ENCODE results near the gene DENND1C.
"Not testable (repeated sequence)": the region's sequence is repeated elsewhere in the genome, so short reads cannot be mapped to it uniquely, and the experiment has no call there.

DENND1C gene

GRCh38 chr19:6514089-6514488, 32.5 kb upstream of the DENND1C start:
- no peak overlapping the region for H3K4me3 ChIP-seq (ENCODE audit: low read length, poor library complexity, severe bottlenecking)
- no peak overlapping the region for H3K9ac ChIP-seq (ENCODE audit: low read depth, low read length, poor library complexity, severe bottlenecking)
- H3K36me3 ChIP-seq (ENCODE audit: insufficient read depth, low read length): no peaks in the 10 kb centered on the region
- H3F3A ChIP-seq (ENCODE audit: low read depth): no peaks in the 10 kb centered on the region
- no peaks in the 10 kb centered on the region for H3K27me3 ChIP-seq (ENCODE audit: insufficient read depth, low read length, poor library complexity, severe bottlenecking)
- H3K79me2 ChIP-seq (ENCODE audit: insufficient read depth, low read length): no peaks in the 10 kb centered on the region
- no peak overlapping the region for H3K4me2 ChIP-seq (ENCODE audit: low read depth, low read length, poor library complexity, severe bottlenecking)
- H3K4me1 ChIP-seq (ENCODE audit: insufficient read depth, low read length, poor library complexity, severe bottlenecking): peaks cover 17% of the 10 kb centered on the region
- no peaks in the 10 kb centered on the region for H3K9me2 ChIP-seq (replicated peaks; ENCODE audit: low read depth, low read length)
- no peak overlapping the region for H2AFZ ChIP-seq (ENCODE audit: low read length)
- H3K9me3 ChIP-seq (ENCODE audit: insufficient read depth, low read depth, low read length): no peaks in the 10 kb centered on the region
- TF ChIP-seq CTCF (conservative IDR thresholded peaks at IDR 0.05; ENCODE audit: low read length): no peak
- no peak for TF ChIP-seq EZH2phosphoT487 (IDR thresholded peaks at IDR 0.05; ENCODE audit: borderline replicate concordance)
- no peaks in the 10 kb centered on the region for H4K20me1 ChIP-seq (ENCODE audit: insufficient read depth, low read length, poor library complexity, severe bottlenecking)

GRCh38 chr19:6510618-6511017, 29.0 kb upstream of the DENND1C start:
- Histone ChIP-seq H3K36me3 (ENCODE audit: insufficient read depth, low read length) (no peaks in the 10 kb centered on the region), H2AFZ (ENCODE audit: low read length) (no peak overlapping the region), H3K9me3 (ENCODE audit: insufficient read depth, low read depth, low read length) (no peaks in the 10 kb centered on the region), H3K4me1 (ENCODE audit: insufficient read depth, low read length, poor library complexity, severe bottlenecking) (no peaks in the 10 kb centered on the region), H3K79me2 (ENCODE audit: insufficient read depth, low read length) (no peaks in the 10 kb centered on the region), H3F3A (ENCODE audit: low read depth) (no peaks in the 10 kb centered on the region), H3K4me2 (ENCODE audit: low read depth, low read length, poor library complexity, severe bottlenecking) (no peak overlapping the region), H3K9ac (ENCODE audit: low read depth, low read length, poor library complexity, severe bottlenecking) (no peak overlapping the region), H4K20me1 (ENCODE audit: insufficient read depth, low read length, poor library complexity, severe bottlenecking) (no peaks in the 10 kb centered on the region), H3K9me2 (replicated peaks; ENCODE audit: low read depth, low read length) (no peaks in the 10 kb centered on the region), H3K27me3 (ENCODE audit: insufficient read depth, low read length, poor library complexity, severe bottlenecking) (no peaks in the 10 kb centered on the region), H3K4me3 (ENCODE audit: low read length, poor library complexity, severe bottlenecking) (no peak overlapping the region)
- TF ChIP-seq EZH2phosphoT487 (IDR thresholded peaks at IDR 0.05; ENCODE audit: borderline replicate concordance): no peak
- no peak for TF ChIP-seq CTCF (conservative IDR thresholded peaks at IDR 0.05; ENCODE audit: low read length)

- no peak overlapping the region for H3K9ac ChIP-seq (ENCODE audit: low read depth, low read length, poor library complexity, severe bottlenecking)
- no peak overlapping the region for H2AFZ ChIP-seq (ENCODE audit: low read length)
- no peaks in the 10 kb centered on the region for H4K20me1 ChIP-seq (ENCODE audit: insufficient read depth, low read length, poor library complexity, severe bottlenecking)
- H3K27me3 ChIP-seq (ENCODE audit: insufficient read depth, low read length, poor library complexity, severe bottlenecking): no peaks in the 10 kb centered on the region
- peaks cover 3% of the 10 kb centered on the region for H3K4me1 ChIP-seq (ENCODE audit: insufficient read depth, low read length, poor library complexity, severe bottlenecking)
- H3K9me3 ChIP-seq (ENCODE audit: insufficient read depth, low read depth, low read length): no peaks in the 10 kb centered on the region
- no peaks in the 10 kb centered on the region for H3K36me3 ChIP-seq (ENCODE audit: insufficient read depth, low read length)
- TF ChIP-seq EZH2phosphoT487 (IDR thresholded peaks at IDR 0.05; ENCODE audit: borderline replicate concordance): no peak
- TF ChIP-seq CTCF (conservative IDR thresholded peaks at IDR 0.05; ENCODE audit: low read length): no peak
- no peak overlapping the region for H3K4me2 ChIP-seq (ENCODE audit: low read depth, low read length, poor library complexity, severe bottlenecking)
- H3K9me2 ChIP-seq (replicated peaks; ENCODE audit: low read depth, low read length): no peaks in the 10 kb centered on the region
- H3F3A ChIP-seq (ENCODE audit: low read depth): no peaks in the 10 kb centered on the region
- H3K79me2 ChIP-seq (ENCODE audit: insufficient read depth, low read length): no peaks in the 10 kb centered on the region
- no peak overlapping the region for H3K4me3 ChIP-seq (ENCODE audit: low read length, poor library complexity, severe bottlenecking)
These were observed 27.8 kb upstream of the DENND1C start for GRCh38 chr19:6509118-6509971.

- H4K20me1 ChIP-seq (ENCODE audit: insufficient read depth, low read length, poor library complexity, severe bottlenecking); H3K9ac ChIP-seq (ENCODE audit: low read depth, low read length, poor library complexity, severe bottlenecking); H3K4me3 ChIP-seq (ENCODE audit: low read length, poor library complexity, severe bottlenecking); H3K27me3 ChIP-seq (ENCODE audit: insufficient read depth, low read length, poor library complexity, severe bottlenecking); H3K36me3 ChIP-seq (ENCODE audit: insufficient read depth, low read length); H3K9me2 ChIP-seq (replicated peaks; ENCODE audit: low read depth, low read length); H3K9me3 ChIP-seq (ENCODE audit: insufficient read depth, low read depth, low read length); H3F3A ChIP-seq (ENCODE audit: low read depth); H3K4me1 ChIP-seq (ENCODE audit: insufficient read depth, low read length, poor library complexity, severe bottlenecking); H2AFZ ChIP-seq (ENCODE audit: low read length); H3K79me2 ChIP-seq (ENCODE audit: insufficient read depth, low read length); H3K4me2 ChIP-seq (ENCODE audit: low read depth, low read length, poor library complexity, severe bottlenecking): not testable (repeated sequence)
These were observed 26.6 kb upstream of the DENND1C start for GRCh38 chr19:6508028-6508771.

Measured in Loucy (cell line).